NCI-H1930 (cell line): ENCODE data around the gene MYO1D.
A peak's percentile ranks its signal among the peaks of the same experiment; 100 is the strongest.
"Not testable (repeated sequence)": the region's sequence is repeated elsewhere in the genome, so short reads cannot be mapped to it uniquely, and the experiment has no call there.

Experiments
- DNase-seq, 2 experiments: peaks; one replicate each; lab custom pipeline; 2025; lab: John Stamatoyannopoulos, UW

Gene MYO1D

GRCh38 chr17:32876417-32877163, at the start of gene MYO1D:
Gene MYO1D, minus strand, starts transcription at chr17:32877124. Its CDS starts 252 bp downstream, at chr17:32876872.
- peak; percentile 47 to 69 for DNase-seq

GRCh38 chr17:32926183-32926582, 49.3 kb upstream of the MYO1D start:
- DNase-seq: no peak

DNA sequence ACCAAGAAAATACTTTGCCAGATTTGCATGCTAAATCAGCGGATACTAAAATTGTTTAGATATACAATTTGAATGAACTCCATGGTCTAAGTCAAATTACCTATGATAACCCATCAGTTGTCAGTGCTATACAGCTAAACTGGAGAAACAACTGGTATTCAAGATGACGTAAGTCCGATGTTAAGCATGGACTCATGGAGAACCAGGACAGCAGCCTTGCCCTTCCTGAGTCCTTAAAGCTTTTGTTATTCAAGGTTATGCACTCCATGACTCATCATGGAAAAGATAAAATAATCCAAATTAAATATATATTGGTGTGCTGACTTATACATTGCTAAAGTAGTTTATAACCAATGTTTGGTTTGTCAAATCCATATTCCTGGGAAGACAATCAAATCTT, 47.0 kb upstream of the MYO1D start:
- DNase-seq: not testable (repeated sequence)

GRCh38 chr17:32921017-32921416, 44.1 kb upstream of the MYO1D start:
- DNase-seq: no peak

DNA sequence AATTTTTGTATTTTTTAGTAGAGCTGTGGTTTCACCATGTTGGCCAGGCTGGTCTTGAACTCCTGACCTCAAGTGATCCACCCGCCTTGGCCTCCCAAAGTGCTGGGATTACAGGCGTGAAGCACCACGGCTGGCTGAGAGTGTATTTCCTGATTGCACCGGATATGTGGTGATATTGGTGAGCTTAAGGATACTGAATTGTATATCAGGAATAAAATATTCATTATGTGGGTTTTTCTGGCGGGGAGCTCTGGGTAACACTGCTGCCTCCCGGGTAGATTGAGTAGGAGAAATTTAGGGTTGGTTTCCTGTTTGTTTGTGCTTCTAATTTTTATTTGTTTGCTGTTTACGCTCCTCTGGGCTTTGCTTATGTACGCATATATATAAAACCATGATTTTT, 43.4 kb upstream of the MYO1D start:
- no peak for DNase-seq

GRCh38 chr17:32919876-32920275, 43.0 kb upstream of the MYO1D start:
- DNase-seq: not testable (repeated sequence)

DNA sequence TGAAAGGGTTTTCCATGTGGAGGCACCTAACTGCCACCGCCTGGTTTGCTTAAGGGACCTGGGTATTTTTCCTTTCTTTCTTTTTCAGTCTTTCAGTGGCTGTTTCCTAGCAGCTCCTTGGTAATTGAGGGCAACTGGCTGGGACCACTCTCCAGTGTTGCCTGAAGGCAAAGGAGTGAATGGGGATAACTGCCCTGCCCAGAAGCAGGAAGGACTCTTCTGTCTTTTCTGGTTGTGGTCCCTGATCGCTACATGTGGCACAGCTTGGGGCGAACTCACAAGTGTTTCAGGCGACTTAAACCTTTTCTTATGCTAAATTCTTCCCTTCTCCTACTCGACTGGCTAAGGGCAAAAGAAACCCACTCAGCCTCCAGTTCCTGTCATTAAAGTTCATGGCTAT, 40.9 kb upstream of the MYO1D start:
- DNase-seq: no peak

GRCh38 chr17:32917081-32917480, 40.2 kb upstream of the MYO1D start:
- no peak for DNase-seq

DNA sequence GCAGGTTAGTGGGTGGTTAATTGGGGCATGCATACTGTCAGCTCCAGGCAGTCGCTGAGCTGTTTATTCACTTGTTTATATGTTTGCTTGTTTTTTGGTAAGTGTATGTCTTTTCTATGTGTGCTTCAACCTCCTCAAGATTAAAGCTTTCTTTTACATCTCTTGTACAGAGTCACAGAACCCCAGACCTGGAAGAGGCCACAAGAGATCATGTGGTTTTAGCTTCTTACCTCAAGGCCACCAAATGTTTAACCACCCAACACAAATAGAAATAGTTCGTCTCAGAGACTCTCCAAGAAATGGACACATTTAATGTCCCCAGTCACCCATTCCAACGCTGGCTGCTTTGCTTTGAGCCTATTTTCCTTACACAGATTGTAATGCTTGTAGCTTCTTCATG, 39.2 kb upstream of the MYO1D start:
- DNase-seq: no peak

- DNase-seq: no peak
These were observed 38.3 kb upstream of the MYO1D start for GRCh38 chr17:32915245-32915644.

DNA sequence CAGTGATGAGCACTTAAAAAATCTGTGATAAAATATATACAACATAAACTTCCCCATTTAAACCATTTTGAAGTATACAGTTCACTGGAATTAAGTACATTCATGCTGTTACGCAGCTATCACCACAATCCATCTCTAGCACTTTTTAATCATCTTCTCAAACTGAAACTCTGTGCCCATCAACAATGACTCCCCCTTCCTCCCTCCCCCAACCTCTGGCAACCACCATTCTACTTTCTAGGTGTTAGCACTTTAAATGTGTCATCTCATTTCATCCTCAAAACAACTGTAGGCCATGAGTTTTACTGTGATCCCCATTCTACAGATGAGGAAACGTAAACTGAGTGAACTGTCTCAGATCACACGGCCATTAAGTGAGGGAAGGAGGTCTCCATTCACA, 37.3 kb upstream of the MYO1D start:
- no peak for DNase-seq

DNA sequence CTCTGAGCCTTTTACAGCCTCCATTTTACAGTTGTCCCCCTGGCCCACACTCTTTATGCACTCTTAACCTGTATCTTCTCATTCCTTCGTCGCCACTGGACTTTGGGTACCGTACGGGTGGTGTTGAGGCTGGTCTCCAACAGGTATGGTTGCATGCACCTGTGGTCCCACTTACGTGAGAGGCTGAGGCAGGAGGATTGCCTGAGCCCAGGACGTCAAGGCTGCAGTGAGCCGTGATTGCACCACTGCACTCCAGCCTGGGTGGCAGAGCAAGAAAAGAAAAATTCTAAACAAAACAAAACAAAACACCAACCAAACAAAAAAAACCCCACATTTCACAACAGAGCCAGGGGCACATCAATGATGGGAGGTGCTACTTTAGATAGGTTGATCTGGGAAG, 36.7 kb upstream of the MYO1D start:
- no peak for DNase-seq

- DNase-seq: no peak
These were observed 35.4 kb upstream of the MYO1D start for GRCh38 chr17:32912218-32912897.

GRCh38 chr17:32910769-32911168, 33.8 kb upstream of the MYO1D start:
- DNase-seq: no peak

GRCh38 chr17:32909787-32910369, 33.0 kb upstream of the MYO1D start:
- peak in 1 of 2 experiments; percentile 60 for DNase-seq

GRCh38 chr17:32907583-32907982, 30.7 kb upstream of the MYO1D start:
- no peak for DNase-seq

DNA sequence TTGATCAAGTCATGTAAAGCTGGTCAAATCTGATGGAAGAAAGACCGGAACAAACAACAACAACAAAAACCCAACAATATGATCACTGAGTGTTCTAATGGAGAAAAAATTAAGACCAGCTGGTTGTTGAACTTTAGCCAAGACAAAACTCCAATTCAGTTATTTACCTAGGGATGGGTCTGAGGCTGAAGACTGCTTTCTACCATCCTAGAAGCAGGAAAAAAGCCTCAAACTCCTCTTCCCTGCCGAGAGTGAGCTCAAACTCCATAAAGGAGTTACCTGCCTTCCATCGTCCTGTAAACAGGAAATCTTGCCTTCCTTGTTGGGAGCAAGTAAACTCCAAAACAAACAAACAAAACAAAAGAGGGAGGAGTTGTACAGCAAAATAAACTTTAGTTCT, 28.0 kb upstream of the MYO1D start:
- no peak for DNase-seq

GRCh38 chr17:32903774-32904673, 27.1 kb upstream of the MYO1D start:
- DNase-seq: no peak

- DNase-seq: no peak
These were observed 24.8 kb upstream of the MYO1D start for GRCh38 chr17:32901743-32902142.

GRCh38 chr17:32899236-32900013, 22.5 kb upstream of the MYO1D start:
- DNase-seq: no peak

DNA sequence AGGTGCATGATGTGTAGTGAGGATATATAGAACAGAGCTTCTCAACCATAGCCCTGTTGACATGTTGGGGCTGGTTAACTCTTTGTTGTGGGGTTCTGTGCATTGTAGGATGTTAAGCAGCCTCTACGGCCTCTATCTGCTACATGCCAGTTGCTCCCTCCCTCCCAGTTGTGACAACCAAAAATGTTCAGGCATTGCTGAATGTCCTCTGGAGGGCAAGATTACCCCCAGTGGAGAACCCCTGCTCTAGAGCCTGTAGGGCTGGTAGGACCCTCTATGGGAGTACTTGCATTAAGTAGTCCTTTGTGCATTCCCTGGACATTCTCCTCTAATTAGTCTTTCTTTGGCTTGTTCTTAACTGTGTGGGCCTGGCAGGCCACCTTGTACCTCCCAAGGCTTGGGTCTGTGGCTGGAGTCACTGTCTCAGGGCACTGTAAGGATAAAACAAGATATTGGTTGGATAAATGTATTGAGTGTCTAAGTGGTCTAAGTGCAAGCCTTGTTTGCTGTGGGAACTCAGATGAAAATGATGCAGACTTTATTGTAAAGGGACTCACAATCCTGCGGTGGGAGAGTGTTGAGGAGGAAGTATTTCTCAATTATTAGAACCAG, 19.8 kb upstream of the MYO1D start:
- no peak for DNase-seq
